HG03103 (cell line): ENCODE results near the gene ADAMTS2.

Experiments used
- ATAC-seq: cut with Tn5 transposase; IDR thresholded peaks from one replicate; pipeline ENCODE4 v1.9.1; 2021; ENCODE audit warnings: low read depth; ENCODE audit not compliant: unreplicated experiment

Gene ADAMTS2

DNA sequence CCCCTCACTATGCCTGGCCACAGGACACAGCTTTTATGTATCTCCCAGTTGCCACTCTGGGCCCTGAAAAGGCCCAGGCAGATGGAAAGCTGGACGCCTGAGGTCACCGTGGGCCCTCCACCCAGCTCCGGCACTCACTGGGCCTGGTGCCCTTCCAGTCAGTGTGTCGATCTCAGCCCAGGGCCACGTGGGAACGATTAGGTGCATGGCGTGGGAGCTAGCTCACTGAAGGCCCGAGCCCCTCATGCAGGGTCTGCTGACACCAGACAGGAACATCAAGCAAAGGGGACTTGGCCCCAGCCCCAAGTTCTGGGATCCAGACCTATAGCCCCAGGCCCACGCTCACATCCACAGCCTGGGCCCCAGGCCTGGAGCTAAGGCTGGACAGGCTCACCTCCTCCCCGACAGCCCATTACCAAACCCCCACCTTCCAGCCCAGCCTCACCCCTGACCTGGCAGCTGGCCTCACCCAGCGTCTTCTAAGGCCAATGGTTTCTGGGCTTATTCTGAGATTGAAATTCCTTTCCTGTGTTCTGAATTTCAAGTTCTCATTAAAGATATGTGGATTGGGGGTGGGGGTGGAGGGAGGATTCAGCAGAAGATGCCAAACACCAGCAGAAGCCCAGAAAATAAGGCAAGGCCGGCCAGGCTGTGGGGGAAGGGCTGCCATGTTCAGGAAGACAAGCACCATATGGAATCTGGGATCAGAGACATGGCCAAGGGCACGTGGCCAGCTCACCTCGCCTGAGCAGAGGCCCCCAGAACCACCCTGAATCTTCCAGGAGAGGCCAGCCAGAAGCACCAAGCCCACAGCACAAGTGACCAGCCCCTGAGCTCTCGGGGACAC lies 74.5 kb downstream of the ADAMTS2 start:
- no peak for ATAC-seq

DNA sequence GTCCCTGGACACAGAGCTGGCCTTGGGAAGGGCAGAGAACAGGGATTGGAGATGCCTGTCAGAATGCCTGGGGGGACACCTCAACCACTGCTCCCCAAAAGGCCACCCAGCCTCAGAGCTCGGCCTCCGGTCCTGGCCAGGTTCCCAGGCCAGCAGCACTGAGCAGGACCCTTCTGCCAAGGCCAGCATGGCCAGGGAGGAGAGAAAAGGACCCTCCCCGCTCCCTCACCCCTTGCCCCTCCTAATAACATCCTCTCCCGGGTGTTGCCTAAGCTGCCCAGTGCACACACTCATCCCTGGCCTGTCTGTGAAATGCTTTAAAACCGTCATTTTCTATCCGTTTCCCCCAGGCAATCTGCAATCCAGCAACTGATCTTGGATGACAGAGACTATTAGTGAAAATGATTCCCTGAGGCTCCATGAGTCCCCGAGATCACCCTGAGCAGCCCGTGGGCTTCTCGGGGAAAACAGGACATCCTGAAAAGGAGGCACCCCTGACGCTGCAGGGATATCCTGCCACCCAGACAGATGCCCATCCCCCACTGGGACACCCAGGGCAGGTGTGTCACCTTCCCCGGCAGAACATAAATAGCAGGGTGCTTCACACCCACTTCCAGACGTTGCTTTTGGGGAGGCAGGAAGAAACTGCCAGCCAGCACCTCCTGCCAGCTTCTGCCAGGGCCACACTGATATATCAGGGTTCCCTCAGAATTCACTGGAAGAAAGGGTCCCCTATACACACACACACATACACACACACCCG lies 75.3 kb downstream of the ADAMTS2 start:
- ATAC-seq: no peak

GRCh38 chr5:179268966-179269693 lies 76.1 kb downstream of the ADAMTS2 start:
- ATAC-seq: no peak

DNA sequence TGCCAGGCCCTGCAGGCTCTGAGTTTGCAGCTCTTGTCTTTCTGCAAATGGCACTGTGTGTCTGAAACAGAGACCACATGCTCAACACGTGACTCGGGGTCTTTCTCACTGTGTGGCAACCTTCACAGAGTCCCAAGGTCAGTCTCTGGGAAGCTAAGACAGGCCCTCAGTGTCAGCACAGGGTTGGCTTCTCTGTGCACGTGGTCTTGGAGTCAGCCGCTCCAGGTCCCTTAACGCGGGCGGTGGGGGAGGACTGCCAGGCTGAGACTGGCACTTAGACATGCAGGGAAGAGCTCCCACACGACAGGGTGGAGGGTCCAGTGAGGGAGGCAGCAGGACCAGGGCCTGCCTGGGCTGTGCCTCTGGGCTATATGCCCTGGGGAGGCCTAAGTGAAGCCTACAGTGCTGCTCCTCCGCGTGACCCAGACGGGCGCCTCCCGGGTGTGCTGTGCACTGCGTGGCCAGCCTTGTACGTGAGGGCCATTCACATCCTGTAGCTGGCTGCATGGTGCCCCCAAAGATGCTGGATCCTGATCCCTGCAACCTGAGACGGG lies 76.8 kb downstream of the ADAMTS2 start:
- ATAC-seq: no peak

- ATAC-seq: no peak
Observed at GRCh38 chr5:179267671-179268083, 77.6 kb downstream of the ADAMTS2 start.

- no peak for ATAC-seq
Observed at GRCh38 chr5:179267071-179267670, 78.1 kb downstream of the ADAMTS2 start.

GRCh38 chr5:179266291-179267070 lies 78.8 kb downstream of the ADAMTS2 start:
- no peak for ATAC-seq

DNA sequence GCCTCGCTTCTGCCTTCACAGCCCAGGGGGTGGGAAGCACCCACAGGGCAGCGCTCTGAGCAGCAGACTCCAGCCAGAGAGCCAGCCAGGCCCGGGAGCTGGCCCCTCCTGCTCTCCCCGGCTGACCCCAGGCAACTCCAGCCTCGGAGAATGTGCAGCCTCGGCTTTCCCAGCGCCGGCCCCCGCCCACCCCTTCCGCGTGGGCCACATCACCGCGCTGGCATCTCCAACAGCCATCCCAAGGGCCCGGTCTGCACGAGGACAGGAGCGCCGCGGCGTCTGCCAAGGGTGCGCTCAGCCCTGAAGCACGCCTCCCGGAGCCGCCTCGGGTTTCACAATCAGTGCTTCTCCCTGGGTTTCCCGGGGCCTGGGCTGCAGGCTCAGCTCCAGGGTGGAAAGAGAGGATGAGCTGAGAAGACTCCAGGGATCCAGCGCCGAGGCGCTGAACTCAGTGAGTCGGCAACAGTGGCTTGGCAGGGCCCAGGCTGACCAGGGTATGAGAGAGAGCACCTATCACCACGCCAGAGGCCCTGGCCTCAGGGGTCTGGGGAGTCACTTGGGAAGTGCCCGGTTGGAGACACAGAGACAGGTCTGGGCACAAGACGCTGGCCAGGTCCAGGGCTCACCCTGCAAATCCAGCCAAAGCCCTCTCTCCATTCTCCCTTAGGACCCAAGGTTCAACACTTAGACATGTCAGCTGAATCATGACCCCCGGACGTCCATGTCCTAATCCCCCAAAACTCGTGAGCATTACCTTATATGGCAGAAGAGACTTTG lies 79.6 kb downstream of the ADAMTS2 start:
- no peak for ATAC-seq

DNA sequence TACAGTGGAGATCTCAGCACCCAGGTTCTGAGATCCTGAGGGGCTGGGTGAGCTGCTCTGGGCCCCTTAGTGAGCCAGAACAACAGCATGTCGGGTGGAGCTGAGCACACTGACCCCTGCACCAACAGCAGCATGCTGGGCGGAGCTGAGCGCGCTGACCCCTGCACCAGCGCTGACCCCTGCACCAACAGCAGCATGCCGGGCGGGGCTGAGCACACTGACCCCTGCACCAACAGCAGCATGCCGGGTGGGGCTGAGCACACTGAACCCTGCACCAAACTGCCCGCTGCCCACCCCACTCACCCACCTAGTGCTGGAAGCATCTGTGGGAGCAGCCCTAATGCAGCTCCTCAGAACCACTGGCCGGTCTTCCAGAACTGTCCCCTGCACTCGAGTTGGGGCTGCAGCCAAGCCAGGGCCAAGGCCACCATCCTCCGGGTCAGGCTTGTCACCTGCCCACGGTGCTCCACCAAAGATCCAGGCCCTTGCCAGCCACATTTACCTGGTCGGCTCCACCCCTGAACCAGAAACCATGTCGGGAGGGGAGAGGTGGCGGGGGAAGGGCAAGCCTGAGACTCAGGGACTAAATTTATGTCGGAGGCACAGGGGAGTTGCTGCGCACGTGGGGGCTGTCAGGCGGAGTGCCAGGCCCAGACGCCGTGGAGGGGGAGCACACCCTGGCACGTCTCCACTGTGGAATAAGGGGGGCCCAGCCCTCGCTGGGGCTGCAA lies 80.3 kb downstream of the ADAMTS2 start:
- no peak for ATAC-seq

DNA sequence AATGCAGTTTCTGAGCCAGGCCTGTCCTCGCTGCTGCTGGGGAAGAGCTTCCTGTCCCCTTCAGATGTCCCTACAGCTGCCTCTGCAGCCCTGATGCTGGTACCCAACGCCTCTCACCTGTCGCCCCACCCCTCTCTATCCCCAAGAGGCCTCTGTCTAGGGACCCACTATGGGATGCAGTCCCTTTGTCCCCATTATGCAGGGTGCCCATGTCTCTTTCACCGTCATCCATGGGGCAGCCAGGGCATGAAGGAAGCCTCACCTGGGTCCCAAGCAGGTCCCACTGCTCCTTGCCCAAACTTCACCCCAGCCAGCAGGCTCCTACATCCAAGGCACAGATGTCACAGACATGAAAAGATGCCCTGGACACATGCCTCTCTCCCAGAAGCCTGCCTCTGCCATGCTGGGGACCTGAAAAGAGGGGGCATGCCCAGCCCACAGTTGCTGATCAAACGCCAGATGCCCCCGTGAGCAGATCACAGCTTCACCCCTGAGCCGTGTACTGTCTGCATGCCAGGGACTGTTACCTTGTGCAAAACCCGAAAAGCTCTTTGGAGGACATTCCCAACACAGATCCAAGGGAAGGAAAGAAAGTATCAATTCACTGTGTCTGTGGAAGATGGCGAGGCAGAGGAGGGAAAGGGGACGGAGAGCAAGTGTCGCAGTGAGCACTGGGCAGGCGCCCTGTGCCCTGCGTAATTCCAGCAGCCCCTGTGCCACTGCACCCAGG lies 81.0 kb downstream of the ADAMTS2 start:
- no peak for ATAC-seq

DNA sequence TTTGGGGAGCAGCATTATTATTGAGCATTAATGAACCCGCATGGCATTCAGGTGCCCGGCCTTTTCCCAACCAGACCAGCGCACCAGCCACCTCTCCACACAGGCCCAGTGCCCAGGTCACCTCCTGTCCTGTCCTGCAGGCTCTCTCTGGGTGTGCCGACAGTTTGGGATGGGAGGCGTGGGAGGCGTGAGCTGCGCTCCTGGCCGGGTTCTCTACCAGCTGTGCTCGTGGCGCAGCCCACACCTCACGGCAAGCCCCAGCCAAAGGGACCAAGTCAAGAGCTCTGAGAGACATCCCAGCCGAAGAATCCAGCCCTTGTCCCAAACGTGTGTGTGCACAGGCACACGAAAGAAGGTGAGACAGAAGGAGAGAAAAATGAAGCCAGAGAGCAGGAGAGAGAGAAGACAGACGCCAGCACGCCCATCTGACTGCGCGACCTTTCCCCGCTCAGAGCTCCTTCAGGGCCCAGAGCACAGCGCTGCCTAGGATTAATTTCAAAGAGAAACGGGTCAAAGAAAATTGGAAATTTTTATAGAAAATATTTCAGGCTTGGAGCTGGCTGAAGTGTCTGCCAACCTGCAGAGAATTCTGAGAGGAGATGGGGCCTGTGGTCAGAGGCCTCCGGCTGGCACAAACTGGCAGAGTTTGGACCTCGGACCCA lies 81.7 kb downstream of the ADAMTS2 start:
- no peak for ATAC-seq

DNA sequence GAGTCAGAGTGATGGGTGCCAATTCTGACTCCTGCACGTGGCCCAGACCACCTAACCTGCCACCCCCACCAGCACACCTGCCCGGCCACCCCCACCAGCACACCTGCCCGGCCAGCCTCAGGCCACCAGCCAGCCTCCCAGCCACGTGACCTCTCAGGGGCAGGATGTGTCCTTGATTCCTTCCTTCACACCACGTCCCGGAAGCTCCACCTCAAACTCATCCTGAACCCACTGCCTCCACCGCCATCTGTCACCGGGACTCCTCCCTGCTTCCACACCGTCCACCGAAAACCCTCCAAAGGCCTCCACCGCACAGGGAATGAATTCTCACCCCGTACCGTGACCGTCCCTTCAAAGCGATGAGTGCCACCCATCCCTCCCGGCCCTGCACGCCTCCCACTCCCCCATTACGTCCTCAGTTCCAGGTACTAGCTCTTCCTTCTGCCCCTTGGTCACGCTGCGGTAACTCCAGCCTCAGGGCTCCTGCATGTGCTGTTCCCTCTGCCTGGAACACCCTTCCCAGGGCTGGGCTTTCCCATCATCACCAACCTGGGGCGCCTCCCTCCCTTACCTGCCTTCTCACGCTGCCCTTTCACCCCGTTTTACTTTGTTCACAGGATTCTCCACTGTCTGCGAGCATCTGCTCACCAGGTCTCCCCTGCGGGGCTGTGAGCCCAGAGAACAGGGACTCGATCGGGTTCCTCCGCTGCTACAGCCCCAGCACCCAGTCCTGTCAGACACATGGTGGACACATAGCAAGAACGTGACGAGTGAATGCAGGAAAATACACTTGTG lies 82.9 kb downstream of the ADAMTS2 start:
- no peak for ATAC-seq

DNA sequence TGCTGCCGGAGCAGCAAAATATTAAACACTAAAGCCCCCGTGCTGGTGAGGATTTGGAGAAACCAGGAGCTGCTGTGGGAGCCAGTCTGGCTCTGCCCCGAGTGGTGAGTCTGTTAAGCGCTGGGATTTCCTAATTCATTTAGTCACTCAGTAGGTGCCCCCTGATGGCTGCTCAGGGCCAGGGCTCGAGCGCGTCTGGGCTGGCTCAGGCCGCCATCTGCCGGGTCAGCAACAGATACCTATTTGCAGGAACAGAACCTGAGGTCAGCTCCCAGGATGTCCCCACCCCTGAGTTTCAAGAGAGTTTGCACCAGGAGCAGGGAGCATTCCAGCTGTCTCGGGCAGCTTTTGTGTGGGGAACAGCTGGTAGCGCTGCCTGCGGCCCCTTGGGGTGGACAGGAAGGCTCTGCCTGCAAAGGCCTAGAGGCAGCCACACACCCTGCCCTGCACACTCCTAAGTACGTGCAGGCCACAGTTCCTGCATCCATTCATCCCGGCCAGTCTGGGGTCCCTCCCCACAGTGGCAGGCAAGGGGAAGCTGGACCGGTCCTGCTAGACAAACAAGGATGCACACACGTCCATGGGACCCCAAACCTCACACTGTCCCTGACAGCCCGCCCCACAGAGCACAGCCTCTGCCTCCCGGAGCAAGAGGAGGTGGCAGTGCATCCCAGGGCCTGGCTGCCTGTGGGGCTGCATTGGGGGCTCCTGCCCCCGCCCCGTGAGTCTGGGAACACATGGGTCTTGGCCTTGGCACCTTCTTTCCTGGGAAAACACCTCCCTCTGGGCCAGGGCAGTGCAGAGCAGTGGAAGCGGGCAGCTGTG lies 83.7 kb downstream of the ADAMTS2 start:
- ATAC-seq: no peak

DNA sequence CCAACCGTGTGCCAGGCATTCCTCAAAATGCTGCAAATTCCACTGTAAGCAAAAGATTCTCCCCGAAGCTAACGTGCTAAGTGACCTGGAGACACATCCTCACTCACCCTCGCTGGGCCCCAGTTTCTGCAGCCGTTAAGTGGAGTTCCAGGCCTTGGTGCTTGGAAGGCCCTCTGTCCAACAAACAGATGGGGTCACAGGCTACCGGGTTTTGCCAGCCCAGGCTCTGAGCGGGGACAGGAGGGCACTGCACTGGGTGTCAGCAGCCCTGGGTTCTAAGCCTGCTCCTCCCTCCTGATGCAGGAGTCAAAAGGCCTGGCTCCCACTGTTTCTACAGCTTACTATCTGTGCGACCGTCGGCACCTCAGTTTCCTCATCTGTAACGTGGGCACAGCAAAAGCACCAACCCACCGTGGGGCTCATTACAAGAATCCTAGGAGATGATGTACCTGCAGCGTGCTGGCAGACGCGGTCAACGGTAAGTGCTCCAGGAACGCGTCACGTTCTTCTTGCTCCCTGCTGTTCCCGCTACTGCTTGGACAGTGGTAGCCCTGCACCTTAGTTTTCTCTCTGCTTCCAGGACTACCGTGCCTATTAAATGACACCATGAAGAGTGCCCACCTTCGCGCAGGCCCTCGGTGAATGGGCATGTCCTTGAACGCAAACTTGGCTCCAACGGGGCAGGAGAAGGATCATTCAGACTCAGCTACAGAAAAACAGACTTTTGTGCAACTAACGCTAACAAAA lies 84.8 kb downstream of the ADAMTS2 start:
- ATAC-seq: no peak
